Coronary artery (tissue), 2 donors: Measurements from ENCODE around the gene MAD1L1.

Experiments used
- DNase-seq: peaks from one replicate; pipeline ENCODE4 v3.0.0-alpha.2; 2017; ENCODE audit warnings: low spot score
- H3K27ac ChIP-seq, 2 donors: fragments of 200-600 bp; sonication (generic); one replicate each; pipeline ENCODE4 v1.5.1; 2016 to 2019
- H3K4me3 ChIP-seq: fragments of 200-600 bp; sonication (generic); 2 replicates; pipeline ENCODE4 v1.5.1; 2016; ENCODE audit warnings: mild to moderate bottlenecking, moderate library complexity
- CTCF ChIP-seq: fragments of 200-600 bp; sonication (generic); IDR thresholded peaks from one replicate; pipeline ENCODE4 v1.5.1; 2019; ENCODE audit warnings: antibody characterized with exemption

Gene MAD1L1

GRCh38 chr7:2110610-2111396, 121.9 kb downstream of the MAD1L1 start:
- Histone ChIP-seq H3K27ac (no peak overlapping the region), H3K4me3 (no peak overlapping the region)
- no peak for DNase-seq
- TF ChIP-seq CTCF, result no peak

GRCh38 chr7:2109936-2110609, 122.7 kb downstream of the MAD1L1 start:
- DNase-seq, result no peak
- TF ChIP-seq CTCF, result no peak
- peak overlapping the region in 1 of 2 donors; percentile 16 for H3K27ac ChIP-seq
- H3K4me3 ChIP-seq, result no peak overlapping the region

- DNase-seq, result no peak
- Histone ChIP-seq H3K27ac (no peak overlapping the region), H3K4me3 (no peak overlapping the region)
- no peak for TF ChIP-seq CTCF
Observed at GRCh38 chr7:2109251-2109872, 123.4 kb downstream of the MAD1L1 start.

GRCh38 chr7:2108501-2109250, 124.1 kb downstream of the MAD1L1 start:
- H3K4me3 ChIP-seq, result no peak overlapping the region
- DNase-seq, result no peak
- TF ChIP-seq CTCF, result no peak
- H3K27ac ChIP-seq, result no peak overlapping the region

GRCh38 chr7:2108071-2108455, 124.7 kb downstream of the MAD1L1 start:
- no peak for TF ChIP-seq CTCF
- no peak overlapping the region for H3K4me3 ChIP-seq
- no peak for DNase-seq
- no peak overlapping the region for H3K27ac ChIP-seq

GRCh38 chr7:2107386-2108070, 125.2 kb downstream of the MAD1L1 start:
- no peak for DNase-seq
- no peak for TF ChIP-seq CTCF
- Histone ChIP-seq H3K4me3 (no peak overlapping the region), H3K27ac (peak overlapping the region in 1 of 2 donors; percentile 31)
